Naive thymus-derived CD4-positive, alpha-beta T cell (primary cell): ENCODE data around the gene PCK2. TPM values are rescaled to one million over a fixed set of nuclear protein-coding genes. Genes with fewer than 3 reads are reported as not detected.

ENCODE experiments used
- ATAC-seq: fragments of 150-1000 bp; cut with Tn5 transposase; 2 replicates; pipeline ENCODE4 v1.10.0; 2021; ENCODE audit warnings: mild to moderate bottlenecking, moderate library complexity
- CTCF ChIA-PET: fragments of 350-600 bp; sonication (Branson Sonifier 250); formaldehyde crosslinking; loops from one replicate; lab custom pipeline; 2021; ENCODE audit warnings: antibody characterized with exemption; lab: Charles Lee
- POLR2A ChIA-PET: fragments of 350-600 bp; sonication (Branson Sonifier 250); formaldehyde crosslinking; loops from one replicate; lab custom pipeline; 2021; ENCODE audit warnings: antibody characterized with exemption, inconsistent platforms; lab: Charles Lee
- DNase-seq, 9 donors: peaks; one replicate each; pipeline versions ENCODE4 v3.0.0 to v3.0.0-alpha.2; 2020 to 2022; ENCODE audit warnings: mixed read lengths in 1 of 9
- H3K27ac ChIP-seq: one replicate; pipeline ENCODE4 v1.7.0; 2013; ENCODE audit warnings: mild to moderate bottlenecking, low read depth, low read length, moderate library complexity
- H3K27me3 ChIP-seq, 2 donors: one replicate each; pipeline ENCODE4 v1.7.0; 2013; ENCODE audit warnings: low read length in 2 of 2, mild to moderate bottlenecking in 2 of 2, moderate library complexity in 2 of 2; ENCODE audit not compliant: control insufficient read depth in 2 of 2, insufficient read depth in 2 of 2
- H3K36me3 ChIP-seq, 3 experiments: 1 replicate in 2 of 3; 2 replicates in 1 of 3; pipeline ENCODE4 v1.7.0; 2013; ENCODE audit warnings: low read length in 3 of 3, mild to moderate bottlenecking in 3 of 3, moderate library complexity in 1 of 3; ENCODE audit not compliant: insufficient read depth in 3 of 3, control insufficient read depth in 2 of 3
- H3K4me1 ChIP-seq, 2 donors: one replicate each; pipeline ENCODE4 v1.7.0; 2013; ENCODE audit warnings: low read length in 2 of 2, mild to moderate bottlenecking in 2 of 2, moderate library complexity in 1 of 2; ENCODE audit not compliant: control insufficient read depth in 2 of 2, insufficient read depth in 2 of 2
- H3K4me3 ChIP-seq: 2 replicates; pipeline ENCODE4 v1.7.0; 2013; ENCODE audit warnings: mild to moderate bottlenecking, low read length
- H3K9me3 ChIP-seq, 3 experiments: 1 replicate in 2 of 3; 2 replicates in 1 of 3; pipeline ENCODE4 v1.7.0; 2013; ENCODE audit warnings: low read length in 3 of 3; ENCODE audit not compliant: control insufficient read depth in 2 of 3
- H3K27ac Mint-ChIP-seq, 9 donors: one replicate each; pipeline ENCODE4 v1.8.0; 2020 to 2022; ENCODE audit warnings: mixed read lengths in 9 of 9, mild to moderate bottlenecking in 8 of 9, moderate library complexity in 5 of 9, inconsistent platforms in 2 of 9
- H3K27me3 Mint-ChIP-seq, 5 donors: one replicate each; pipeline ENCODE4 v1.8.0; 2021 to 2022; ENCODE audit warnings: mixed read lengths in 5 of 5, mild to moderate bottlenecking in 1 of 5
- H3K36me3 Mint-ChIP-seq, 5 donors: one replicate each; pipeline ENCODE4 v1.8.0; 2020 to 2022; ENCODE audit warnings: mixed read lengths in 5 of 5, mild to moderate bottlenecking in 3 of 5, inconsistent platforms in 1 of 5
- H3K4me1 Mint-ChIP-seq, 7 donors: one replicate each; pipeline ENCODE4 v1.8.0; 2020 to 2022; ENCODE audit warnings: mixed read lengths in 7 of 7, mild to moderate bottlenecking in 3 of 7, inconsistent platforms in 1 of 7
- H3K4me3 Mint-ChIP-seq, 10 donors: one replicate each; pipeline ENCODE4 v1.8.0; 2020 to 2022; ENCODE audit warnings: mild to moderate bottlenecking in 10 of 10, mixed read lengths in 10 of 10, moderate library complexity in 6 of 10, inconsistent platforms in 2 of 10
- H3K9me3 Mint-ChIP-seq, 11 donors: one replicate each; pipeline ENCODE4 v1.8.0; 2020 to 2022; ENCODE audit warnings: mixed read lengths in 11 of 11, mild to moderate bottlenecking in 4 of 11, inconsistent platforms in 1 of 11, moderate library complexity in 1 of 11
- intact Hi-C, 2 donors: fragments of 100-400 bp; cut with micrococcal nuclease; formaldehyde crosslinking; loops; one replicate each; pipeline ENCODE4 v1.15.1; 2023
- polyA plus RNA-seq, 2 donors: library from polyadenylated mRNA; unstranded; fragments of 300-500 nt; fragmentation: Illumina TruSeq; gene quantifications; one replicate each; pipeline ENCODE4 v1.2.3, GENCODE V29; 2021
- total RNA-seq, 6 experiments: library from RNA in 5 of 6; stranded (reverse) in 5 of 6; gene quantifications; 1 replicate in 5 of 6; 2 replicates in 1 of 6; pipeline ENCODE4 v1.2.3 and lab custom pipeline; 2021 to 2026

The PCK2 gene
- total and polyA plus RNA-seq, 7 experiments from 2014 or later = 7.2 to 56.2 (median 14.4) TPM

- H3K36me3 Mint-ChIP-seq = peaks cover 0 to 1% (median 0%) of the 10 kb centered on the region in 5 donors
- Histone ChIP-seq H3K27ac (no peak overlapping the region), H3K27me3 (no peaks in the 10 kb centered on the region), H3K9me3 (no peaks in the 10 kb centered on the region), H3K36me3 (no peaks in the 10 kb centered on the region), H3K4me1 (peaks cover 0 to 8% of the 10 kb centered on the region in 2 donors), H3K4me3 (peak overlapping the region; percentile 63)
- POLR2A ChIA-PET = interaction anchor here (0.6 to 2.8 kb wide), 6 partner anchors 29 to 378 kb away, joined by 3 to 11 read pairs (median 6); partner anchors contain the start of genes DCAF11, NRL and PSME2
- H3K27me3 Mint-ChIP-seq = peaks cover 12 to 39% (median 19%) of the 10 kb centered on the region in 5 donors
- peak overlapping the region in 5 of 9 donors; percentile 23 to 67 (median 46) for H3K27ac Mint-ChIP-seq
- H3K4me1 Mint-ChIP-seq = peaks cover 8 to 17% (median 14%) of the 10 kb centered on the region in 7 donors
- intact Hi-C loops = loop anchor here in 1 of 2 donors (1.0 kb wide), 2 partner anchors 17 to 61 kb away; partner anchors contain the start of genes DCAF11 and NRL
- ATAC-seq (peak; percentile 51), DNase-seq (peak in 1 of 9 donors; percentile 55)
- CTCF ChIA-PET = interaction anchor here (0.8 to 8.4 kb wide), 2 partner anchors 38 to 53 kb away, joined by 3 to 246 read pairs; no protein-coding TSS in a partner anchor
- H3K9me3 Mint-ChIP-seq = no peaks in the 10 kb centered on the region
- H3K4me3 Mint-ChIP-seq = peak overlapping the region; percentile 69 to 91 (median 80)
Measured at GRCh38 chr14:24052656-24053547, 41.2 kb upstream of the PCK2 start.

GRCh38 chr14:24053548-24054323, 40.4 kb upstream of the PCK2 start:
- ATAC-seq (no peak), DNase-seq (no peak)
- H3K27ac ChIP-seq = no peak overlapping the region
- no peaks in the 10 kb centered on the region for H3K27me3 ChIP-seq
- H3K9me3 ChIP-seq = no peaks in the 10 kb centered on the region
- no peak overlapping the region for H3K4me3 ChIP-seq
- no peaks in the 10 kb centered on the region for H3K36me3 ChIP-seq
- H3K36me3 Mint-ChIP-seq = peaks cover 0 to 1% (median 0%) of the 10 kb centered on the region in 5 donors
- intact Hi-C loops = no loop called here
- H3K4me1 ChIP-seq = peaks cover 0 to 8% of the 10 kb centered on the region in 2 donors
- H3K9me3 Mint-ChIP-seq = no peaks in the 10 kb centered on the region
- ChIA-PET CTCF (interaction anchor here (0.6 to 8.4 kb wide), 3 partner anchors 23 to 52 kb away, joined by 3 to 246 read pairs (median 3); no protein-coding TSS in a partner anchor), POLR2A (interaction anchor here (2.8 kb wide), 1 partner anchor 60 kb away, joined by 10 read pairs; the partner anchor contains the start of genes DCAF11 and NRL)
- H3K4me3 Mint-ChIP-seq = peak overlapping the region in 9 of 10 donors; percentile 69 to 91 (median 78)
- peaks cover 8 to 19% (median 17%) of the 10 kb centered on the region in 7 donors for H3K4me1 Mint-ChIP-seq
- H3K27me3 Mint-ChIP-seq = peaks cover 11 to 35% (median 19%) of the 10 kb centered on the region in 5 donors
- peak overlapping the region in 1 of 9 donors; percentile 52 for H3K27ac Mint-ChIP-seq

- Histone ChIP-seq H3K36me3 (no peaks in the 10 kb centered on the region), H3K9me3 (no peaks in the 10 kb centered on the region), H3K27me3 (no peaks in the 10 kb centered on the region), H3K27ac (no peak overlapping the region), H3K4me3 (no peak overlapping the region), H3K4me1 (peaks cover 0 to 8% of the 10 kb centered on the region in 2 donors)
- peaks cover 8 to 21% (median 17%) of the 10 kb centered on the region in 7 donors for H3K4me1 Mint-ChIP-seq
- intact Hi-C loops = no loop called here
- CTCF ChIA-PET = interaction anchor here (0.6 to 8.4 kb wide), 3 partner anchors 24 to 51 kb away, joined by 3 to 246 read pairs (median 3); no protein-coding TSS in a partner anchor
- ATAC-seq = no peak
- DNase-seq = no peak
- peak overlapping the region in 2 of 10 donors; percentile 36 to 91 for H3K4me3 Mint-ChIP-seq
- POLR2A ChIA-PET = no interaction called here
- peaks cover 8 to 33% (median 19%) of the 10 kb centered on the region in 5 donors for H3K27me3 Mint-ChIP-seq
- no peak overlapping the region for H3K27ac Mint-ChIP-seq
- H3K36me3 Mint-ChIP-seq = peaks cover 0 to 1% (median 0%) of the 10 kb centered on the region in 5 donors
- H3K9me3 Mint-ChIP-seq = no peaks in the 10 kb centered on the region
Measured at GRCh38 chr14:24054324-24054641, 39.8 kb upstream of the PCK2 start.

DNA sequence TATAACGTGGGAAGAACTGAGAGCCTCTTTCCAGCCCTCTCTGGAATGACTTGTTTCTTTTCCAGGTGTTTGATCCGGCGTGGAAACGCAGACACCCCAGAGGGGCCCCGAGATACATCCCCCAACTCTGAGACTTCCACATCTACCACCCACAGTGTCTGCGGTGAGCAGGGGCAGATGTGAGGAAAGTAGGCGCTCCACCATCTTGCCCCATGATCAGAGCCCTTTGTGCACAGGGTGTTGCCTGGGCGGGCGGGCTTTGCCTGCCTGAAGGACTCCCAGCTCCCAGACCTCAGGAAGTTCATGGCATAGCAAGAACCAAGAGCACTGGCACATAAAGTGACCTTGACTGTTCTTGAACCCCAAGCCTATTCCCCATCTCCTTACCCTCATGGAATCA, 39.5 kb upstream of the PCK2 start:
- H3K4me3 Mint-ChIP-seq = peak overlapping the region in 1 of 10 donors; percentile 8

GRCh38 chr14:24055971-24056799, 37.9 kb upstream of the PCK2 start:
- intact Hi-C loops = no loop called here
- Mint-ChIP-seq H3K27ac (peak overlapping the region in 1 of 9 donors; percentile 74), H3K9me3 (no peaks in the 10 kb centered on the region), H3K4me3 (no peak overlapping the region), H3K4me1 (peaks cover 8 to 19% (median 14%) of the 10 kb centered on the region in 7 donors), H3K36me3 (no peaks in the 10 kb centered on the region), H3K27me3 (peaks cover 8 to 17% (median 11%) of the 10 kb centered on the region in 5 donors)
- Histone ChIP-seq H3K27me3 (no peaks in the 10 kb centered on the region), H3K36me3 (no peaks in the 10 kb centered on the region), H3K9me3 (no peaks in the 10 kb centered on the region), H3K27ac (no peak overlapping the region), H3K4me3 (no peak overlapping the region), H3K4me1 (peaks cover 0 to 8% of the 10 kb centered on the region in 2 donors)
- CTCF ChIA-PET = interaction anchor here (0.6 to 8.4 kb wide), 8 partner anchors 19 to 277 kb away, joined by 3 to 246 read pairs (median 18); partner anchors contain the start of genes DCAF11, IRF9, NRL and PCK2
- POLR2A ChIA-PET = interaction anchor here (0.9 to 4.2 kb wide), 6 partner anchors 25 to 59 kb away, joined by 3 to 50 read pairs (median 4); partner anchors contain the start of genes DCAF11, NRL and PCK2
- DNase-seq (no peak), ATAC-seq (no peak)

More for the DNA sequence above, 39.5 kb upstream of the PCK2 start:
- Mint-ChIP-seq H3K27me3 (peaks cover 8 to 31% (median 19%) of the 10 kb centered on the region in 5 donors), H3K36me3 (peaks cover 0 to 1% (median 0%) of the 10 kb centered on the region in 5 donors), H3K27ac (no peak overlapping the region), H3K4me1 (peaks cover 8 to 21% (median 17%) of the 10 kb centered on the region in 7 donors), H3K9me3 (no peaks in the 10 kb centered on the region)
- no peak overlapping the region for H3K4me3 ChIP-seq
- CTCF ChIA-PET = interaction anchor here (0.6 to 8.4 kb wide), 3 partner anchors 24 to 51 kb away, joined by 3 to 246 read pairs (median 3); no protein-coding TSS in a partner anchor
- H3K9me3 ChIP-seq = no peaks in the 10 kb centered on the region
- POLR2A ChIA-PET = no interaction called here
- DNase-seq = no peak
- ATAC-seq = no peak
- intact Hi-C loops = no loop called here
- peaks cover 0 to 8% of the 10 kb centered on the region in 2 donors for H3K4me1 ChIP-seq
- no peaks in the 10 kb centered on the region for H3K27me3 ChIP-seq
- H3K36me3 ChIP-seq = no peaks in the 10 kb centered on the region
- H3K27ac ChIP-seq = no peak overlapping the region
